GM19372 (cell line): Measurements from ENCODE around the gene FSTL3.

ENCODE experiments used
- ATAC-seq: cut with Tn5 transposase; IDR thresholded peaks from one replicate; pipeline ENCODE4 v1.9.1; 2021; ENCODE audit warnings: mild to moderate bottlenecking, low read depth, moderate library complexity; ENCODE audit not compliant: unreplicated experiment

The FSTL3 gene

DNA sequence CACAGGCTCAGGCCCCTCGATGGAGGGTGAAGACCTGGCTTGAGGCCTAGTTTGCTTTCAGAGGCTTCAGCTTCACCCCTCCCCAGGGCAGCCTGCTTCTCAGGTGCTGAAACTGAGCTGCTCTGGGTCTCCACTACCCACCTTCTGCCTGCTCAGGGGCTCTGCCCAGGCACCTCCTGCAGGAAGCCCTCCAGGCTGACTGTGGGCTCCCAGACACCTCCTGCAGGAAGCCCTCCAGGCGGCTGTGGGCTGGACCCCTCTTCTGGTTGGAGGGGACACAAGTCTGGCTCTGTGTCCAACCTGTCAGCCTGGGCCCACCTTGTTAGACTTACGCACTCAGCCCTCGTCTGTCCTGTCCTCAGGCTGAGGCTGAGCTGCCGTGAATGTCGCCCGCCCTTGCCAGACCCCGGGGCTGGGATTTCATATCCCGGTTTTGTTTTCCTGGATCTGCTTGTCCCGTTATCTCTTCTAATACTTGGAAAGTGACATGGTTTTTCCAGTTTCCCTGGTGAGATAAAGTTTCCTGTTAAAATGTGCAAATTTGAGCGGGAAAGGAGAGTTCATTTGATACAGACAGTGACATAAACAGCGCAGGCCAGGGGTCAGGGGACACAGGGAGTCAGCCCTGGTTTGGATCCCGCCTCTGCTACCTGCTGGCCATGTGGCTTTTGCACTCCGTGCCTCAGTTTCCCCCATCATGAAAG, 53.9 kb downstream of the FSTL3 start:
- no peak for ATAC-seq

- no peak for ATAC-seq
These were observed 54.8 kb downstream of the FSTL3 start for GRCh38 chr19:731000-731399.

GRCh38 chr19:732148-733069, 56.2 kb downstream of the FSTL3 start:
- no peak for ATAC-seq
